Measurements from ENCODE around the gene VSIR. TPM values are rescaled to one million over a fixed set of nuclear protein-coding genes. Genes with fewer than 3 reads are reported as not detected.

Gene VSIR
- total and polyA plus RNA-seq, 4 donors: 32.3 to 244 (median 84.5) TPM

DNA sequence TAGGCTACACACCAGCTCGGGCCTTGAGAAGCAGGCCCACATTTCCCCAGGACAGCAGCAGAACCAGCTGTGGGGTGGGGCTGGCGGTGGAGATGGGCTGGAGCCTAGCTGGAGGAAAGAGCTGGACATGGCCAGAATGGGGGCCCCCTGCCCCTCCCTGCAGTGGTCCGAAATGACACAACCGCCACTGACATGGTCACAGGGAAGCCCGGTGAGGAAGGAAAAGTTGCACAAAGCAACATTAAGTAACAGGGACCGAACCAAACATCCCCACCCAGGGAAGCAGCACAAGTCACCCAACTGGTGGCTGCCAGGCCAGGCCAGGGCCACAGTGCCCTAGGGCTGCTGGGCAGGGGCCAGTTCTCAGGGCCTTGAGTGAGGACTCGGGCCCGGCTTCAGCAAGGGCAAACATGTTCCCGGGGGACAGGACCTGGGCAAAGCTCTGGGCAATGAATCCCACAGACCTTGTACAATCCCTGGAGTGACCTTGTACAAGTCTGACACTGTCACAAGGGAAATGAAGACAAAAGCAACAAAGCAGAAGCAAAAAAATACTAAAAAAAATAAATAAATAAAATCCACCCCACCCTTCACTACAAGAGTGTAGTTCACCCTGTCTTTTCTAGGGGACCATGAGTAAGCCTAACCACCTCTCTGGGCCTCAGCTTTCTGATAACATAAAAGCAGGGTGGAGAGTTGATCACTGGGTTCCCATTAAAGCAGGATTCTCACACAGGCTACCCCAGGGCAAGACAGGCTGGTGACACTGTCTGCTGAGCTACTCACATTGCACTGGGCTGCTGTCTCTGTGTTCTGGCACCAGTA lies 44.7 kb upstream of the VSIR start:
- Histone ChIP-seq H3K27me3 (ENCODE audit: control insufficient read depth in 3 of 3, insufficient read depth in 3 of 3, low read length in 2 of 3) (no peaks in the 10 kb centered on the region), H3K9ac (ENCODE audit: insufficient read depth in 1 of 2, low read length in 2 of 2) (no peak overlapping the region), H3K4me1 (ENCODE audit: control insufficient read depth in 5 of 5, insufficient read depth in 5 of 5, low read length in 5 of 5) (no peaks in the 10 kb centered on the region), H3K36me3 (ENCODE audit: control insufficient read depth in 4 of 4, insufficient read depth in 4 of 4, low read length in 4 of 4) (peaks cover 17 to 76% (median 23%) of the 10 kb centered on the region in 4 donors), H3K27ac (ENCODE audit: low read depth in 1 of 2, low read length in 1 of 2) (peak overlapping the region in 1 of 2 donors; percentile 47), H3K4me3 (no peak overlapping the region), H3K9me3 (ENCODE audit: control insufficient read depth in 4 of 4, insufficient read depth in 3 of 4, low read length in 3 of 4) (no peaks in the 10 kb centered on the region)
- ATAC-seq (ENCODE audit: insufficient read depth, low FRiP score) (peak; percentile 14), DNase-seq (no peak)
- TF ChIP-seq, protein P1, sequence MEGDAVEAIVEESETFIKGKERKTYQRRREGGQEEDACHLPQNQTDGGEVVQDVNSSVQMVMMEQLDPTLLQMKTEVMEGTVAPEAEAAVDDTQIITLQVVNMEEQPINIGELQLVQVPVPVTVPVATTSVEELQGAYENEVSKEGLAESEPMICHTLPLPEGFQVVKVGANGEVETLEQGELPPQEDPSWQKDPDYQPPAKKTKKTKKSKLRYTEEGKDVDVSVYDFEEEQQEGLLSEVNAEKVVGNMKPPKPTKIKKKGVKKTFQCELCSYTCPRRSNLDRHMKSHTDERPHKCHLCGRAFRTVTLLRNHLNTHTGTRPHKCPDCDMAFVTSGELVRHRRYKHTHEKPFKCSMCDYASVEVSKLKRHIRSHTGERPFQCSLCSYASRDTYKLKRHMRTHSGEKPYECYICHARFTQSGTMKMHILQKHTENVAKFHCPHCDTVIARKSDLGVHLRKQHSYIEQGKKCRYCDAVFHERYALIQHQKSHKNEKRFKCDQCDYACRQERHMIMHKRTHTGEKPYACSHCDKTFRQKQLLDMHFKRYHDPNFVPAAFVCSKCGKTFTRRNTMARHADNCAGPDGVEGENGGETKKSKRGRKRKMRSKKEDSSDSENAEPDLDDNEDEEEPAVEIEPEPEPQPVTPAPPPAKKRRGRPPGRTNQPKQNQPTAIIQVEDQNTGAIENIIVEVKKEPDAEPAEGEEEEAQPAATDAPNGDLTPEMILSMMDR (IDR thresholded peaks at IDR 0.05; ENCODE audit: control extremely low read depth, extremely low read depth): no peak
- 38 to 70% methylated on average over 9 of the region's 9 CpGs for WGBS, 2 donors

DNA sequence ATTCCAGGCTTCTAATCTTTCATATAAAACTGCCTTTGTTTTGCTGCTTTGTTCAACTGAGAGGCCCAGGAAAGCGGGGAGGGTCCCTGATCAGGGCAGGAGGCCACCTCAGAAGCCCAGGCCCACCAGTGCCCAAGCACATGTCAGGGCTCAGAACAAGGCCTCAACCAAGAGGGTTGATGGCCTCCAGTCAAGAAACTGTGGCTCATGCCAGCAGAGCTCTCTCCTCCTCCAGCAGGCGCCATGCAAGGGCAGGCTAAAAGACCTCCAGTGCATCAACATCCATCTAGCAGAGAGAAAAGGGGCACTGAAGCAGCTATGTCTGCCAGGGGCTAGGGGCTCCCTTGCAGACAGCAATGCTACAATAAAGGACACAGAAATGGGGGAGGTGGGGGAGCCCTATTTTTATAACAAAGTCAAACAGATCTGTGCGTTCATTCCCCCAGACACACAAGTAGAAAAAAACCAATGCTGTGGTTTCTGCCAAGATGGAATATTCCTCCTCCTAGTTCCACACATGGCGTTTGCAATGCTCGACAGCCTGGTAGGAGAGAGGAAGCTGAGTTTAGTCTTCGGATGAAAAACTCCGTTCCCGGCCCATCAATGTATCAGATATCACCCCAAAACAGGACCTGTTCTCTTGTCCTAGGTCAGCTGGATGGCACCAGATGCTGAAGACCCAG lies 43.8 kb upstream of the VSIR start:
- WGBS, 2 donors: 75 to 87% methylated on average over 8 of the region's 8 CpGs
- H3K9me3 ChIP-seq (ENCODE audit: control insufficient read depth in 4 of 4, insufficient read depth in 3 of 4, low read length in 3 of 4): no peaks in the 10 kb centered on the region
- no peak for ATAC-seq (ENCODE audit: insufficient read depth, low FRiP score)
- H3K4me3 ChIP-seq: no peak overlapping the region
- H3K27me3 ChIP-seq (ENCODE audit: control insufficient read depth in 3 of 3, insufficient read depth in 3 of 3, low read length in 2 of 3): no peaks in the 10 kb centered on the region
- no peak overlapping the region for H3K27ac ChIP-seq (ENCODE audit: low read depth in 1 of 2, low read length in 1 of 2)
- H3K4me1 ChIP-seq (ENCODE audit: control insufficient read depth in 5 of 5, insufficient read depth in 5 of 5, low read length in 5 of 5): no peaks in the 10 kb centered on the region
- peaks cover 14 to 69% (median 21%) of the 10 kb centered on the region in 4 donors for H3K36me3 ChIP-seq (ENCODE audit: control insufficient read depth in 4 of 4, insufficient read depth in 4 of 4, low read length in 4 of 4)
- no peak overlapping the region for H3K9ac ChIP-seq (ENCODE audit: insufficient read depth in 1 of 2, low read length in 2 of 2)
- TF ChIP-seq, protein P1 (IDR thresholded peaks at IDR 0.05; ENCODE audit: control extremely low read depth, extremely low read depth): no peak
- DNase-seq: no peak

DNA sequence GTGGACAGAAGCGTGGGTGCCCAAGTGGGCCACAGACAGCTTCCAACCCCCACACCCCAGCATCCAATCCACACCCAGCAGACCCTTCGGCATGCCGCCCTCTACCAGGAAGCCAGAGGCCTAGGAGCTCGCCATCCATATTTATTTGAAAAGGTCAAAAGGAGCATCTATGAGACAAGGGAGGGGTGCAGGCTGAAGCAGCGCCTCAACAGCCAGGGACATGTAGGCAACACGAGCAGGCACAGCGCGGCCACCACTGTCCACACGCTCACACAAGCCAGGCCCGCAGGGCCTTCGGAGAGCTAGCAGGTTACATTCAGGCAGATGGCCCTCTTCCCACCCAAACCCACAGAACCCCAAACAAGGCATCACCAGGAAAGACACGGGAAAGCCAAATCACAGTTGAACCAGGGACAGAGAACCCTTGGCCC lies 43.1 kb upstream of the VSIR start:
- H3K36me3 ChIP-seq (ENCODE audit: control insufficient read depth in 4 of 4, insufficient read depth in 4 of 4, low read length in 4 of 4): peaks cover 9 to 63% (median 16%) of the 10 kb centered on the region in 4 donors
- WGBS, 2 donors: 88 to 92% methylated on average over 12 of the region's 12 CpGs
- no peaks in the 10 kb centered on the region for H3K27me3 ChIP-seq (ENCODE audit: control insufficient read depth in 3 of 3, insufficient read depth in 3 of 3, low read length in 2 of 3)
- H3K4me1 ChIP-seq (ENCODE audit: control insufficient read depth in 5 of 5, insufficient read depth in 5 of 5, low read length in 5 of 5): no peaks in the 10 kb centered on the region
- no peak for DNase-seq
- TF ChIP-seq, protein P1 (IDR thresholded peaks at IDR 0.05; ENCODE audit: control extremely low read depth, extremely low read depth): no peak
- H3K27ac ChIP-seq (ENCODE audit: low read depth in 1 of 2, low read length in 1 of 2): no peak overlapping the region
- no peaks in the 10 kb centered on the region for H3K9me3 ChIP-seq (ENCODE audit: control insufficient read depth in 4 of 4, insufficient read depth in 3 of 4, low read length in 3 of 4)
- ATAC-seq (ENCODE audit: insufficient read depth, low FRiP score): no peak
- no peak overlapping the region for H3K4me3 ChIP-seq
- no peak overlapping the region for H3K9ac ChIP-seq (ENCODE audit: insufficient read depth in 1 of 2, low read length in 2 of 2)
